Fibroblast of lung (primary cell): ENCODE measurements around the gene PLAC8L1. TPM values are rescaled to one million over a fixed set of nuclear protein-coding genes. Genes with fewer than 3 reads are reported as not detected.

ENCODE experiments used
- DNase-seq, 2 donors: peaks; one replicate each; pipeline versions ENCODE4 v3.0.0 to v3.0.0-alpha.2; 2010; ENCODE audit warnings: low read depth in 2 of 2
- H2AFZ ChIP-seq: 2 replicates; pipeline ENCODE4 v1.5.1; 2012; ENCODE audit warnings: low read length, control low read depth, inconsistent platforms
- H3K27ac ChIP-seq: 2 replicates; pipeline ENCODE4 v1.5.1; 2011; ENCODE audit warnings: low read length, control low read depth; ENCODE audit not compliant: insufficient read depth
- H3K27me3 ChIP-seq: 2 replicates; pipeline ENCODE4 v1.5.1; 2011; ENCODE audit warnings: mild to moderate bottlenecking, low read length; ENCODE audit not compliant: control insufficient read depth, insufficient read depth
- H3K36me3 ChIP-seq: 2 replicates; pipeline ENCODE4 v1.5.1; 2011; ENCODE audit warnings: low read length; ENCODE audit not compliant: control insufficient read depth, insufficient read depth
- H3K4me1 ChIP-seq: 2 replicates; pipeline ENCODE4 v1.5.1; 2011; ENCODE audit warnings: low read length; ENCODE audit not compliant: control insufficient read depth, insufficient read depth; ENCODE audit errors: extremely low read depth
- H3K4me2 ChIP-seq: 2 replicates; pipeline ENCODE4 v1.5.1; 2011; ENCODE audit warnings: low read length, control low read depth; ENCODE audit not compliant: insufficient read depth; ENCODE audit errors: extremely low read depth
- H3K4me3 ChIP-seq, 4 experiments: fragments of 200-600 bp in 1 of 4; sonication (generic) in 1 of 4; replicated peaks in 1 of 4; 2 replicates each; pipeline ENCODE4 v1.5.1; 2011 to 2016; ENCODE audit warnings: low read length in 4 of 4, low read depth in 3 of 4, mild to moderate bottlenecking in 3 of 4, control low read depth in 2 of 4, inconsistent platforms in 1 of 4, mixed read lengths in 1 of 4; ENCODE audit not compliant: insufficient read depth in 1 of 4; ENCODE audit errors: control extremely low read depth in 1 of 4
- H3K79me2 ChIP-seq: 2 replicates; pipeline ENCODE4 v1.5.1; 2012; ENCODE audit warnings: mild to moderate bottlenecking, low read length, inconsistent platforms; ENCODE audit not compliant: control insufficient read depth, insufficient read depth
- H3K9ac ChIP-seq: 2 replicates; pipeline ENCODE4 v1.5.1; 2011; ENCODE audit warnings: mild to moderate bottlenecking, low read length, control low read depth; ENCODE audit not compliant: insufficient read depth
- H3K9me3 ChIP-seq: 2 replicates; pipeline ENCODE4 v1.5.1; 2012; ENCODE audit warnings: low read depth, low read length; ENCODE audit not compliant: control insufficient read depth, insufficient read depth
- H4K20me1 ChIP-seq: 2 replicates; pipeline ENCODE4 v1.5.1; 2011; ENCODE audit warnings: low read length; ENCODE audit not compliant: control insufficient read depth, insufficient read depth; ENCODE audit errors: extremely low read depth
- EZH2 ChIP-seq: IDR thresholded peaks from 2 replicates; pipeline ENCODE4 v1.5.1; 2012; ENCODE audit warnings: low read length, control low read depth, mild to moderate bottlenecking; ENCODE audit errors: missing control alignments
- polyA plus RNA-seq, 2 donors: library from polyadenylated mRNA; depleted of rRNA in 1 of 2; stranded (reverse) in 1 of 2; unstranded in 1 of 2; fragments of >200 nt; gene quantifications; 2 replicates each; pipeline ENCODE4 v1.2.1, GENCODE V29; 2011 to 2012; ENCODE audit warnings: missing spikeins in 1 of 2
- total RNA-seq: library from RNA; depleted of rRNA; stranded (reverse); fragments of >200 nt; gene quantifications from 2 replicates; pipeline ENCODE4 v1.2.1, GENCODE V29; 2014

The PLAC8L1 gene
- total and polyA plus RNA-seq, 2 donors (not counting 1 experiment from before 2014, with no cell fraction given) = not detected

- no peaks in the 10 kb centered on the region for H3K36me3 ChIP-seq
- H2AFZ ChIP-seq = no peak overlapping the region
- no peak for TF ChIP-seq EZH2
- H3K4me3 ChIP-seq = no peak overlapping the region
- H4K20me1 ChIP-seq = no peaks in the 10 kb centered on the region
- H3K9me3 ChIP-seq = no peaks in the 10 kb centered on the region
- no peak overlapping the region for H3K9ac ChIP-seq
- H3K4me2 ChIP-seq = no peak overlapping the region
- no peaks in the 10 kb centered on the region for H3K27me3 ChIP-seq
- H3K79me2 ChIP-seq = no peaks in the 10 kb centered on the region
- DNase-seq = no peak
- H3K4me1 ChIP-seq = no peaks in the 10 kb centered on the region
- H3K27ac ChIP-seq = no peak overlapping the region
These were observed 70.8 kb downstream of the PLAC8L1 start for GRCh38 chr5:146034605-146035004.

Other genes starting within 250 kb of the PLAC8L1 start
- gene GRXCR2, start 232.6 kb downstream of the PLAC8L1 start, total RNA-seq = not detected in 2 replicates
- gene GRXCR2, start 232.6 kb downstream of the PLAC8L1 start, polyA plus RNA-seq = not detected in 2 replicates
- gene SH3RF2, start 169.0 kb downstream of the PLAC8L1 start, total RNA-seq = 0.26 and 1.2 TPM in 2 replicates
- 0.53 and 1.1 TPM in 2 replicates for gene SH3RF2, start 169.0 kb downstream of the PLAC8L1 start, polyA plus RNA-seq
- gene LARS1, start 77.1 kb upstream of the PLAC8L1 start, total RNA-seq = 182 and 190 TPM in 2 replicates
- 17.4 and 20.5 TPM in 2 replicates for gene LARS1, start 77.1 kb upstream of the PLAC8L1 start, polyA plus RNA-seq
- gene RBM27, start 98.0 kb upstream of the PLAC8L1 start, total RNA-seq = 20.3 and 23.9 TPM in 2 replicates
- 15.0 and 17.3 TPM in 2 replicates for gene RBM27, start 98.0 kb upstream of the PLAC8L1 start, polyA plus RNA-seq
- not detected in 2 replicates for gene POU4F3, start 233.3 kb upstream of the PLAC8L1 start, total RNA-seq
- 0.02 TPM in 1 of 2 replicates, not detected in the other for gene POU4F3, start 233.3 kb upstream of the PLAC8L1 start, polyA plus RNA-seq